Measurements from ENCODE around the gene ATXN10.

DNA sequence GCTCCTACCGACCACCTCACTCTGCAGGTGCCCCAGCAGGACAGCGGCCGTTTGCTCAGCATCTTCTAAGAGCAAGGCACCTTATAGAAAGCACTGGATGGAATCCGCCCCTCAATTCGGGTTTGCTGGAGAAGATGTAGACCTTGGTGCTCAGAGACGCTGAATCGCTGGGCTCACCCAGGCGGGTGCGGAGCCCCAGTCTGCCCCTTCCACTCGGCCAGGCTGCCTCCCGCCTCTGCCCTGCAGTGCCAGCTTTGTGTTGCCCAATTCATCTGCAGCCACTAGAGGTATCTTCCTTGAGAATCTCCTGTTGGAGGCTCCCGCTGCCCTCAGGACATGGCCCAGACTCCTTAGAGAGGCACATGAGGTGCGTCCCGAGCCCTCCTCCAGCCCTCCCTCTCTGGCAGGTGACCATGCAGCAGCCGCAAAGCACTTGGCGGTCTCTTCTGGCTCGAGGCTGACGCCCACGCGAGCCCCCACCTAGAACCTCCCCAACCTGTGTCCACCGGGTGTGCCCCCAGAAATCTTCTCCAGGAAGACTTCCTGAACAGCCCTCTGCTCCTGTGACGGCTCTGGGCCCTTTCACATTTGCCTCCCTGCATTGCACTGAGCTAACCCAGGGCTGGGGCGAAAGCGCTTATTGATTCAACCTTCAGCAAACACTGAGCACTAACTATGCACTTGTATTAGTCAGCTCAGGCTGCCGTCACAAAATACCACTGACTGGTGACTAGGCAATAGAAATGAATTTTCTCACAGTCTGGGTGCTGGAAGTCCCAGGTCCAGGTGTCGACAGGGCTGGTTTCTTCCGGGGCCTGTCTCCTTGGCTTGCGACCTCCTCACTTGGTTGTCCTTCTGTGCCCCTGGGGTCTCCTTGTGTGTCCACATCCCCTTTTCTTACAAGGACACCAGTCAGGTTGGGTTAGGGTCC, 187.9 kb downstream of the ATXN10 start:
- TF ChIP-seq, protein P1, sequence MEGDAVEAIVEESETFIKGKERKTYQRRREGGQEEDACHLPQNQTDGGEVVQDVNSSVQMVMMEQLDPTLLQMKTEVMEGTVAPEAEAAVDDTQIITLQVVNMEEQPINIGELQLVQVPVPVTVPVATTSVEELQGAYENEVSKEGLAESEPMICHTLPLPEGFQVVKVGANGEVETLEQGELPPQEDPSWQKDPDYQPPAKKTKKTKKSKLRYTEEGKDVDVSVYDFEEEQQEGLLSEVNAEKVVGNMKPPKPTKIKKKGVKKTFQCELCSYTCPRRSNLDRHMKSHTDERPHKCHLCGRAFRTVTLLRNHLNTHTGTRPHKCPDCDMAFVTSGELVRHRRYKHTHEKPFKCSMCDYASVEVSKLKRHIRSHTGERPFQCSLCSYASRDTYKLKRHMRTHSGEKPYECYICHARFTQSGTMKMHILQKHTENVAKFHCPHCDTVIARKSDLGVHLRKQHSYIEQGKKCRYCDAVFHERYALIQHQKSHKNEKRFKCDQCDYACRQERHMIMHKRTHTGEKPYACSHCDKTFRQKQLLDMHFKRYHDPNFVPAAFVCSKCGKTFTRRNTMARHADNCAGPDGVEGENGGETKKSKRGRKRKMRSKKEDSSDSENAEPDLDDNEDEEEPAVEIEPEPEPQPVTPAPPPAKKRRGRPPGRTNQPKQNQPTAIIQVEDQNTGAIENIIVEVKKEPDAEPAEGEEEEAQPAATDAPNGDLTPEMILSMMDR (conservative IDR thresholded peaks at IDR 0.05) = no peak
- TF ChIP-seq ZFX (IDR thresholded peaks at IDR 0.05) = no peak
